Endothelial cell of umbilical vein (primary cell): ENCODE data around the gene TTC13. TPM values are rescaled to one million over a fixed set of nuclear protein-coding genes. Genes with fewer than 3 reads are reported as not detected.

Experiments used
- BruUV-seq: library from RNA; stranded (reverse); fragments of 400-500 nt; replicated peaks from 2 replicates; lab custom pipeline; 2021; lab: Mats Ljungman, UMichigan
- CTCF ChIA-PET: fragments of 300-600, 350-600 bp; sonication (Branson Sonifier 250); formaldehyde crosslinking; loops from one replicate; lab custom pipeline; 2021; ENCODE audit warnings: antibody characterized with exemption, inconsistent platforms; lab: Charles Lee
- POLR2A ChIA-PET: fragments of 300-600, 350-600 bp; sonication (Branson Sonifier 250); formaldehyde crosslinking; loops from one replicate; lab custom pipeline; 2021; ENCODE audit warnings: antibody characterized with exemption, inconsistent platforms; lab: Charles Lee
- DNase-seq: peaks from one replicate; pipeline ENCODE4 v3.0.0-alpha.2; 2011; ENCODE audit warnings: low read depth, low spot score
- FAIRE-seq: peaks from 2 replicates; lab custom pipeline; 2011; peaks lifted over from hg19 to GRCh38; lab: Jason Lieb, UNC
- H2AFZ ChIP-seq: 2 replicates; pipeline ENCODE4 v1.6.0; 2012; ENCODE audit warnings: low read depth, low read length, control low read depth, inconsistent platforms
- H3K27ac ChIP-seq: 2 replicates; pipeline ENCODE4 v1.5.1; 2011; ENCODE audit warnings: low read depth, mild to moderate bottlenecking, control low read depth, low read length, moderate library complexity; ENCODE audit not compliant: insufficient read depth
- H3K27me3 ChIP-seq, 2 experiments: 2 replicates each; pipeline versions ENCODE4 v1.6.0 to v1.6.1; 2011; ENCODE audit warnings: low read length in 2 of 2, mixed read lengths in 1 of 2; ENCODE audit not compliant: control insufficient read depth in 2 of 2, insufficient read depth in 2 of 2
- H3K36me3 ChIP-seq, 2 experiments: 2 replicates in 1 of 2; 3 replicates in 1 of 2; pipeline ENCODE4 v1.5.1; 2011; ENCODE audit warnings: low read length in 2 of 2, mild to moderate bottlenecking in 1 of 2, moderate library complexity in 1 of 2; ENCODE audit not compliant: control insufficient read depth in 2 of 2, insufficient read depth in 2 of 2; ENCODE audit errors: extremely low read depth in 1 of 2
- H3K4me1 ChIP-seq: 3 replicates; pipeline ENCODE4 v1.5.1; 2011; ENCODE audit warnings: mild to moderate bottlenecking, low read length; ENCODE audit not compliant: control insufficient read depth, insufficient read depth; ENCODE audit errors: extremely low read depth
- H3K4me2 ChIP-seq: 2 replicates; pipeline ENCODE4 v1.6.1; 2011; ENCODE audit warnings: low read length, control low read depth, mixed read lengths; ENCODE audit not compliant: insufficient read depth
- H3K4me3 ChIP-seq, 3 experiments: fragments of 200-600 bp in 1 of 3; sonication (generic), shearing (Covaris generic) in 1 of 3; replicated peaks in 1 of 3; 2 replicates each; pipeline ENCODE4 v1.5.1; 2011 to 2016; ENCODE audit warnings: control low read depth in 3 of 3, low read length in 3 of 3, mild to moderate bottlenecking in 2 of 3, inconsistent platforms in 1 of 3, low read depth in 1 of 3, moderate library complexity in 1 of 3; ENCODE audit not compliant: insufficient read depth in 1 of 3
- H3K79me2 ChIP-seq: 2 replicates; pipeline ENCODE4 v1.6.0; 2012; ENCODE audit warnings: low read length, inconsistent platforms; ENCODE audit not compliant: control insufficient read depth, insufficient read depth
- H3K9ac ChIP-seq: replicated peaks from 2 replicates; pipeline ENCODE3; 2011; ENCODE audit warnings: low read length, control low read depth; ENCODE audit not compliant: insufficient read depth; ENCODE audit errors: extremely low read depth
- H3K9me1 ChIP-seq: replicated peaks from 3 replicates; pipeline ENCODE4 v1.6.0; 2011; ENCODE audit warnings: mild to moderate bottlenecking, low read length; ENCODE audit not compliant: control insufficient read depth, insufficient read depth; ENCODE audit errors: extremely low read depth
- H3K9me3 ChIP-seq: replicated peaks from 2 replicates; pipeline ENCODE4 v1.5.1; 2012; ENCODE audit warnings: low read length, inconsistent platforms; ENCODE audit not compliant: control insufficient read depth, insufficient read depth
- H4K20me1 ChIP-seq: replicated peaks from 2 replicates; pipeline ENCODE3; 2011; ENCODE audit warnings: mild to moderate bottlenecking, low read length; ENCODE audit not compliant: control insufficient read depth, insufficient read depth; ENCODE audit errors: extremely low read depth
- CTCF ChIP-seq, 2 donors: IDR thresholded peaks; 1 replicate in 1 of 2; 2 replicates in 1 of 2; pipeline ENCODE4 v1.5.1; 2011; ENCODE audit warnings: low read length in 2 of 2, mild to moderate bottlenecking in 2 of 2, moderate library complexity in 2 of 2, control low read depth in 1 of 2, inconsistent platforms in 1 of 2, low read depth in 1 of 2; ENCODE audit not compliant: insufficient read depth in 1 of 2; ENCODE audit errors: extremely low read depth in 1 of 2
- EZH2 ChIP-seq: IDR thresholded peaks from 2 replicates; pipeline ENCODE4 v1.6.1; 2012; ENCODE audit warnings: borderline replicate concordance, low read depth, mild to moderate bottlenecking, moderate library complexity, low read length, inconsistent platforms; ENCODE audit not compliant: severe bottlenecking
- FOS ChIP-seq: IDR thresholded peaks from 2 replicates; pipeline ENCODE4 v1.6.1; 2011; ENCODE audit warnings: mild to moderate bottlenecking, low read length, moderate library complexity, borderline replicate concordance; ENCODE audit not compliant: insufficient read depth
- GATA2 ChIP-seq: IDR thresholded peaks from 2 replicates; pipeline ENCODE4 v1.7.0; 2011; ENCODE audit warnings: low read depth, mild to moderate bottlenecking, moderate library complexity, mixed read lengths, low read length; ENCODE audit not compliant: insufficient read length, insufficient read depth
- JUN ChIP-seq: IDR thresholded peaks from 2 replicates; pipeline ENCODE4 v1.6.1; 2011; ENCODE audit warnings: borderline replicate concordance, low read depth; ENCODE audit not compliant: insufficient read length, insufficient read depth
- MAX ChIP-seq: IDR thresholded peaks from 2 replicates; pipeline ENCODE4 v1.6.1; 2011; ENCODE audit not compliant: insufficient read depth, insufficient read length
- MYC ChIP-seq: IDR thresholded peaks from one replicate; pipeline ENCODE4 v1.6.1; 2011; ENCODE audit warnings: mild to moderate bottlenecking, low read depth, low read length
- POLR2A ChIP-seq: IDR thresholded peaks from 2 replicates; pipeline ENCODE4 v1.6.1; 2012; ENCODE audit warnings: low read depth, mild to moderate bottlenecking, control low read depth, low read length
- POLR2AphosphoS5 ChIP-seq: IDR thresholded peaks from 2 replicates; pipeline ENCODE4 v1.6.1; 2012; ENCODE audit warnings: low read depth, mild to moderate bottlenecking, control low read depth, low read length, moderate library complexity; ENCODE audit not compliant: insufficient read depth
- dilution Hi-C: fragments of 300-500 bp; cut with MboI; formaldehyde crosslinking; loops from one replicate; pipeline ENCODE4 v1.15.0; 2019; ENCODE audit warnings: low sequenced_read_pairs; ENCODE audit not compliant: extremely low pct_ligation_motif_present
- intact Hi-C: fragments of 100-400 bp; cut with micrococcal nuclease; formaldehyde crosslinking; loops from one replicate; pipeline ENCODE4 v1.10.0; 2022
- polyA plus RNA-seq, 4 experiments: library from polyadenylated mRNA; depleted of rRNA in 3 of 4; stranded (reverse) in 3 of 4; unstranded in 1 of 4; fragments of >200 nt; gene quantifications; 2 replicates each; pipeline versions ENCODE4 v1.2.1 to v1.2.3, GENCODE V29; 2011 to 2012; ENCODE audit warnings: missing spikeins in 1 of 4
- total RNA-seq: library from RNA; stranded (reverse); gene quantifications from 2 replicates; pipeline ENCODE4 v1.2.3, GENCODE V29; 2021

Gene TTC13
- total and polyA plus RNA-seq, 2 donors (not counting 3 experiments of a cell fraction or from before 2014, with no cell fraction given) = 8.8 to 23.9 TPM

- H4K20me1 ChIP-seq = no peaks in the 10 kb centered on the region
- dilution Hi-C loops = no loop called here
- TF ChIP-seq EZH2 (no peak), POLR2A (no peak), JUN (no peak), MYC (no peak), GATA2 (no peak), MAX (no peak), FOS (no peak), CTCF (IDR thresholded peaks at IDR 0.05; ENCODE audit: extremely low read depth in 1 of 2, insufficient read depth in 1 of 2, low read depth in 1 of 2, low read length in 2 of 2) (no peak), POLR2AphosphoS5 (no peak)
- H3K4me3 ChIP-seq = no peak overlapping the region
- CTCF ChIA-PET = interaction anchor here (0.9 to 1.0 kb wide), 2 partner anchors 14 to 16 kb away, joined by 3 read pairs; no protein-coding TSS in a partner anchor
- no peaks in the 10 kb centered on the region for H3K79me2 ChIP-seq
- no peaks in the 10 kb centered on the region for H3K36me3 ChIP-seq
- H3K9ac ChIP-seq = no peak overlapping the region
- POLR2A ChIA-PET = no interaction called here
- no peaks in the 10 kb centered on the region for H3K9me1 ChIP-seq
- DNase-seq (no peak), FAIRE-seq (no peak)
- no TSS peak for BruUV-seq
- no peak overlapping the region for H3K27ac ChIP-seq
- H3K27me3 ChIP-seq = no peaks in the 10 kb centered on the region
- no peak overlapping the region for H2AFZ ChIP-seq
- H3K4me2 ChIP-seq = no peak overlapping the region
- intact Hi-C loops = no loop called here
- H3K9me3 ChIP-seq = no peaks in the 10 kb centered on the region
- no peaks in the 10 kb centered on the region for H3K4me1 ChIP-seq
Measured at GRCh38 chr1:230943048-230943593, 35.5 kb downstream of the TTC13 start.
